ENCODE measurements around the gene TUSC7.

GRCh38 chr3:116728454-116728853 is 18.9 kb downstream of the TUSC7 start:
- TF ChIP-seq CTCF (conservative IDR thresholded peaks at IDR 0.05; ENCODE audit: low read length), result no peak
- no peak for TF ChIP-seq EZH2phosphoT487 (IDR thresholded peaks at IDR 0.05; ENCODE audit: borderline replicate concordance)
